HCT116 (cell line): ENCODE measurements around the gene LRRTM4.

Experiments
- EZH2 ChIP-seq: fragments of 200-600 bp; sonication (generic); IDR thresholded peaks from 2 replicates; pipeline ENCODE4 v1.6.1; 2017; ENCODE audit warnings: antibody characterized with exemption, mixed run types
- EZH2phosphoT487 ChIP-seq: fragments of 200-600 bp; IDR thresholded peaks from 2 replicates; pipeline ENCODE4 v1.6.1; 2018; ENCODE audit warnings: antibody characterized with exemption, borderline replicate concordance
- POLR2A ChIP-seq: IDR thresholded peaks from 2 replicates; pipeline ENCODE4 v1.7.0; 2011; ENCODE audit warnings: borderline replicate concordance; ENCODE audit not compliant: insufficient read depth, insufficient read length; ENCODE audit errors: extremely low read depth
- POLR2AphosphoS5 ChIP-seq: IDR thresholded peaks from 2 replicates; pipeline ENCODE4 v1.6.1; 2011; ENCODE audit warnings: mild to moderate bottlenecking, low read depth, low read length, moderate library complexity
- RAD21 ChIP-seq: IDR thresholded peaks from 2 replicates; pipeline ENCODE4 v1.6.1; 2012; ENCODE audit warnings: low read depth, mild to moderate bottlenecking
- REST ChIP-seq: IDR thresholded peaks from 2 replicates; pipeline ENCODE4 v1.6.1; 2012; ENCODE audit warnings: low read depth
- SIN3A ChIP-seq: IDR thresholded peaks from 2 replicates; pipeline ENCODE4 v1.6.1; 2012; ENCODE audit warnings: low read depth
- ZNF274 ChIP-seq: fragments of 200-500 bp; sonication (Bioruptor generic); IDR thresholded peaks from 2 replicates; pipeline ENCODE4 v1.6.1; 2014; ENCODE audit warnings: mild to moderate bottlenecking, low read depth, low read length, inconsistent platforms
- TF ChIP-seq, protein P1 (sequence below), 3 experiments: fragments of 200-600 bp in 1 of 3; sonication (generic) in 1 of 3; IDR thresholded peaks in 2 of 3; conservative IDR thresholded peaks in 1 of 3; 2 replicates each; pipeline ENCODE4 v1.5.1; 2012 to 2017; ENCODE audit warnings: low read depth in 2 of 3, low read length in 2 of 3, antibody characterized with exemption in 1 of 3, borderline replicate concordance in 1 of 3, control low read depth in 1 of 3, mild to moderate bottlenecking in 1 of 3, mixed read lengths in 1 of 3, mixed run types in 1 of 3, moderate library complexity in 1 of 3; ENCODE audit not compliant: insufficient read depth in 1 of 3
- TF ChIP-seq, protein P2 (sequence below): IDR thresholded peaks from 2 replicates; pipeline ENCODE4 v1.6.1; 2012

GRCh38 chr2:77119333-77119732 lies 402.8 kb downstream of the LRRTM4 start:
- TF ChIP-seq, protein P1, sequence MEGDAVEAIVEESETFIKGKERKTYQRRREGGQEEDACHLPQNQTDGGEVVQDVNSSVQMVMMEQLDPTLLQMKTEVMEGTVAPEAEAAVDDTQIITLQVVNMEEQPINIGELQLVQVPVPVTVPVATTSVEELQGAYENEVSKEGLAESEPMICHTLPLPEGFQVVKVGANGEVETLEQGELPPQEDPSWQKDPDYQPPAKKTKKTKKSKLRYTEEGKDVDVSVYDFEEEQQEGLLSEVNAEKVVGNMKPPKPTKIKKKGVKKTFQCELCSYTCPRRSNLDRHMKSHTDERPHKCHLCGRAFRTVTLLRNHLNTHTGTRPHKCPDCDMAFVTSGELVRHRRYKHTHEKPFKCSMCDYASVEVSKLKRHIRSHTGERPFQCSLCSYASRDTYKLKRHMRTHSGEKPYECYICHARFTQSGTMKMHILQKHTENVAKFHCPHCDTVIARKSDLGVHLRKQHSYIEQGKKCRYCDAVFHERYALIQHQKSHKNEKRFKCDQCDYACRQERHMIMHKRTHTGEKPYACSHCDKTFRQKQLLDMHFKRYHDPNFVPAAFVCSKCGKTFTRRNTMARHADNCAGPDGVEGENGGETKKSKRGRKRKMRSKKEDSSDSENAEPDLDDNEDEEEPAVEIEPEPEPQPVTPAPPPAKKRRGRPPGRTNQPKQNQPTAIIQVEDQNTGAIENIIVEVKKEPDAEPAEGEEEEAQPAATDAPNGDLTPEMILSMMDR (IDR thresholded peaks at IDR 0.05 in 2 of 3, conservative IDR thresholded peaks at IDR 0.05 in 1 of 3; ENCODE audit: borderline replicate concordance in 1 of 3, insufficient read depth in 1 of 3, low read depth in 2 of 3, low read length in 2 of 3) = no peak
- TF ChIP-seq REST (no peak), SIN3A (no peak), POLR2A (no peak), EZH2phosphoT487 (no peak), ZNF274 (no peak), EZH2 (no peak), RAD21 (no peak), POLR2AphosphoS5 (no peak)
- TF ChIP-seq, protein P2, sequence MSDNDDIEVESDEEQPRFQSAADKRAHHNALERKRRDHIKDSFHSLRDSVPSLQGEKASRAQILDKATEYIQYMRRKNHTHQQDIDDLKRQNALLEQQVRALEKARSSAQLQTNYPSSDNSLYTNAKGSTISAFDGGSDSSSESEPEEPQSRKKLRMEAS = no peak
